Epithelial cell of esophagus (primary cell): ENCODE measurements around the gene CERS1.

Source experiments
- DNase-seq: peaks from one replicate; pipeline ENCODE4 v3.0.0; 2010; ENCODE audit warnings: low read depth
- H3K4me3 ChIP-seq: 2 replicates; pipeline ENCODE4 v1.5.1; 2011; ENCODE audit warnings: mild to moderate bottlenecking, low read length, control low read depth
- TF ChIP-seq, protein P1 (sequence below): IDR thresholded peaks from 2 replicates; pipeline ENCODE4 v1.5.1; 2011; ENCODE audit warnings: low read depth, mild to moderate bottlenecking, low read length, control low read depth, inconsistent platforms; ENCODE audit not compliant: insufficient read depth; ENCODE audit errors: missing control alignments

Gene CERS1

DNA sequence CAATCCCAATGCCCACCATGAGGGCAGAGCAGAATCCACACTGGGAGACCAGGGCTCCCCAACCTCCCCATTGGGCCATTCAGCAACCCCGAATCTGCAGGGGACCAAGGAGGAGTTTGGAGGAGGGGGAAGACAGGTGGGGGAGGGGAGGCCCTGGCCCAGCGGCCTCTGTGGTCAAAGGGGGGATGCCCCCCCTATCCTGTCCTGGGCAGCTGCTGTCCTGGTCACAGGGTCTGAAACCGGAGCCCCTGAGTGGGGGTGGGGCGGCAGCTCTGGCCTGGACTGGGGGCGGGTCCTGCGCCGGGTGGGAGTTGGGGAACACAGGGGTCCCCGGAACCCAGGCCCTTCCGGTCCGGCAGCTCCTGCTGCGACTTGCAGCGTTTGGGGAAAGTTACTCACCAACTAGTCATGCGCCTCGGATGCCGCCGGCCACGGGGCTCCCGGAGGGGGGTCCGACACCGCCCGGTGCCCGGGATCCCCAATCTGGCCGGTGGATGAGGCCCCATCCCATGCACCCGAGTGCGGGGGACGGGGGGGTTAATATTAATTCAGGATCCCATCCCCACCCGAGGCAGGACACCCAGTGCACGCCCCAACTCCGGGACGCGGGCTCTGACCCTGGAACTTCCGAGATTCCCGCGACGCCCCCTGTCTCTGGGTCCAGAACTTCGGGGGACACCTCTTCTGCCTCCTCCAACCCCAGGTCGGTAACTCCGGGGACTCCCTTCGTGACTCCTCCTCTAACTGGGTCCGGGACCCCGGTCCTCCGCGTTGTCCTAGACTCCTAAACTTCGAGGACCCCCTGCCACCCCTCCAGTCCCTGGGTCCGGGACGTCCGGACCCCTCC lies 44.2 kb upstream of the CERS1 start:
- TF ChIP-seq, protein P1, sequence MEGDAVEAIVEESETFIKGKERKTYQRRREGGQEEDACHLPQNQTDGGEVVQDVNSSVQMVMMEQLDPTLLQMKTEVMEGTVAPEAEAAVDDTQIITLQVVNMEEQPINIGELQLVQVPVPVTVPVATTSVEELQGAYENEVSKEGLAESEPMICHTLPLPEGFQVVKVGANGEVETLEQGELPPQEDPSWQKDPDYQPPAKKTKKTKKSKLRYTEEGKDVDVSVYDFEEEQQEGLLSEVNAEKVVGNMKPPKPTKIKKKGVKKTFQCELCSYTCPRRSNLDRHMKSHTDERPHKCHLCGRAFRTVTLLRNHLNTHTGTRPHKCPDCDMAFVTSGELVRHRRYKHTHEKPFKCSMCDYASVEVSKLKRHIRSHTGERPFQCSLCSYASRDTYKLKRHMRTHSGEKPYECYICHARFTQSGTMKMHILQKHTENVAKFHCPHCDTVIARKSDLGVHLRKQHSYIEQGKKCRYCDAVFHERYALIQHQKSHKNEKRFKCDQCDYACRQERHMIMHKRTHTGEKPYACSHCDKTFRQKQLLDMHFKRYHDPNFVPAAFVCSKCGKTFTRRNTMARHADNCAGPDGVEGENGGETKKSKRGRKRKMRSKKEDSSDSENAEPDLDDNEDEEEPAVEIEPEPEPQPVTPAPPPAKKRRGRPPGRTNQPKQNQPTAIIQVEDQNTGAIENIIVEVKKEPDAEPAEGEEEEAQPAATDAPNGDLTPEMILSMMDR: no peak
- peak overlapping the region; percentile 90 for H3K4me3 ChIP-seq
- DNase-seq: peak; percentile 71

DNA sequence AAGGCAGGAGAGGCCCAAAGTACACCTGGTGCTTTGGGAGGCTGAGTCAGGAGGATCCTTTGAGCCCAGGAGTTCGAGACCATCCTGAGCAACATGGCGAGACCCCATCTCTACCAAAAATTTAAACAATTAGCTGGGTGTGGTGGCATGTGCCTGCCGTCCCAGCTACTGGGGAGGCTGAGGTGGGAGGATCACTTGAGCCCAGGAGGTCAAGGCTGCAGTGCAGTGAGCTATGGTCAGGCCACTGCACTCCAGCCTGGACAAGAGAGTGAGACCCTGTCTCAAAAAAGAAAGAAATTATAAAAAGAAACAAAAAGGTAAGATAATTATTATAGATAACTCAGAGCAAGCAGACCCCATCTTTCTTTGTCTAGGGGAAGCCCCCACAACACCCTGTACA lies 43.2 kb upstream of the CERS1 start:
- TF ChIP-seq, protein P1: no peak
- H3K4me3 ChIP-seq: no peak overlapping the region
- DNase-seq: no peak

DNA sequence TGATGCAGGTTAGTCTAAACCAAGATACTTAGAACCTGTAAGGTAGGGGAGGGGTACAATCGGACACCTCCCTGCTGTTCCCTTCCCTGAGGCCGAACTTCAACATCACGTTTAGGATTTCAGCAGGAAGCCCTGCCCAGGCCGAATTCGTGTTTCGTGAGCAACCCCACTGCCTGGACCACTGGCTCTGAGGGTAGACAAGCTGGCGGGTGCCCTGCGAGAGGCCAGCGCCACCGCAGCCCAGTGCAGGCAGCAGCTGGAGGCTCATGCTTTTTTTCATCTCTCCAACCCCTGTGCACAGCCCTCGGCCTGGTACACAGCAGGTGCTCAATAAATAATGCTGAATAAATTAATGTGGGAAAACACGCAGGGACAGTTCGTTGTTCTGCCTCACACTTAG lies 37.3 kb upstream of the CERS1 start:
- TF ChIP-seq, protein P1: no peak
- DNase-seq: no peak
- no peak overlapping the region for H3K4me3 ChIP-seq

DNA sequence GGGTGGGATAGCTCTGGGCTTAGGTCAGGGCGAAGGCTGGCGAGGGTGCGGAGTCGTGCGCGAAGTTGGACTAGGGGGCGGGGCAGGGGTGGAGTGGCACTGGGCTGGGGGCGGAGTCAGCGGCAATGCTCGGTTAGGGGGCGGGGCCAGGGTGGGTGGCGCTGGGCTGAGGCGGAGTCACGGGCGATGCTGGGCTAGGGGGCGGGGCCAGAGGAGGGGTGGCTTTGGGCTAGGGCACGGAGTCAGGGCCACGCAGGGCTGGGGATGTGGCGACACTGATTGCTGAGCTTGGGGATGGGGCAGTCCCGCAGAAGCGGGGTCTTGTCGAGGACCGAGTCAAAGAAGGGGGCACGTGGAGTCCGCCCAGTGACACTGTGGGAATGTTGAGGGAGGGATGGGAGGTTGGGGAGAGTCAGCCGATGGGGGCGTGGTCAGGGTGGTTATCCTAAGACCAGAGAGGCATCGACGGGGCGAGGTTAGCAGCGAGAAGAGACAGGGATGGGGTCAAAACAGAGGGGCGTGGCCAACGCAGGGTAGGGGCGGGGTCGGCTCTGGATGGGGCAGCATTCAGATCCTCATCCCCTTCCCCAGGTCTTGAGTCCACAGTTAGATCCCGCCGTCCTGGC lies 36.4 kb upstream of the CERS1 start:
- DNase-seq: peak; percentile 71
- TF ChIP-seq, protein P1: no peak
- no peak overlapping the region for H3K4me3 ChIP-seq

DNA sequence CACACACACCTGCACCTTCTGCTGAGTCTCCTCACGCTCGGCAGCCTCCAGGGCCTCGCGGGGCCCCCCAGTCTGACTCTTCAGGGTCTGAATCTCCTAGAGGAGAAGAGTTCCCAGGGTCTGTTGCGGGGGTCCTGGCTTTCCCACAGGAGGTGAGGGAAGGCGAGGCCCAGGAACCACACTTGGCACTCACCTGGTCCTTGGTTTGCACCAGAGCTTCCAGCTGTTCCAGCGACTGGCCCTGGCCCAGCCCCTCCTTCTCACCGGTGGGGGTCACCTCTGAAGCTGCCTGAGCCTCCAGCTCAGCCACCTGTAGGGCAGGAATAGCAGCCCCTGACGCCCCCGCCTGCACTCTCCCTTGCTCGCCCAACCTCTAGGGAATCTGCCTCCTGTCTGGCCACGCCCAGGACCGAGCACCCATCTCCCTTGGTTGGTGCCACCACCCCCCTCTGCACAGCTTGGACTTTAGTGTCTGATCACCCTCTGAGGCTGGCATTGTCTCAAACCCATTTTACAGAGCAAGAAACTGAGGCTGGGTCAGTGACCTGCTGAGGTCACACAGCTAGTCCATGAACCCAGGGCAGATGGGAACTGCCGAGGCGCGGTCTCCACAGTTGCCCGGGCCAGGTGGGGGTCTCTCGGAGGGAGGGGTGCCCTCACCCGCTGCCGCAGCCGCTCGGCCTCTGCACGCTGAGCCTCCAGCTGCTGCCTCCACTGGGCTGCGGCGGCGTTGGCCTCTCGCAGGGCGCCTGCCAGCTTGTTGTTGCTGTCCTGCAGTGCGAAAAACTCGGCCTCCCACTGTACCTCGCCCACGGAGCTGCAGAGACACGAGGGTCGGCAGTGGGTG lies 35.6 kb upstream of the CERS1 start:
- H3K4me3 ChIP-seq: no peak overlapping the region
- TF ChIP-seq, protein P1: no peak
- DNase-seq: no peak

DNA sequence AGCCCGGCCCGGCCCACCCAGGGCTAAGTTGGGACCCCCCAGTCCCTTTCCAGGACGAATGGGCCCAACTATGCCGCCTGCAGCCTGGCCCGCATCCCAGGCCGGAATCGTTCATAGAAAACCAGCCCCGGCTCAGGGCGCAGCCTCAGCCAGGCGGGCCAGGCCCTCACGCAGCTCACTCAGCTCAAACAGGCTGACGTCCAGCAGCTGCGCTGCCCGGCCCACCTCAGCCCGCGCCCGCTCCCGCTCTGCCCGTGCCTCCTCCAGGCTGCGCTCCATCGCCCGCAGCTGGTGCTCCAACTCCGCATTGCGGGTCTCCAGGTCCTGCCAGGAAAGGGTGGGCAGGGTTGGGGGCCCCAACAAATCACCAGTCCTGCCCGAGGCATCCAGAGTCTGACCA lies 33.4 kb upstream of the CERS1 start:
- DNase-seq: no peak
- TF ChIP-seq, protein P1: no peak
- no peak overlapping the region for H3K4me3 ChIP-seq
